Measurements from ENCODE around the gene CABLES1.

The CABLES1 gene

DNA sequence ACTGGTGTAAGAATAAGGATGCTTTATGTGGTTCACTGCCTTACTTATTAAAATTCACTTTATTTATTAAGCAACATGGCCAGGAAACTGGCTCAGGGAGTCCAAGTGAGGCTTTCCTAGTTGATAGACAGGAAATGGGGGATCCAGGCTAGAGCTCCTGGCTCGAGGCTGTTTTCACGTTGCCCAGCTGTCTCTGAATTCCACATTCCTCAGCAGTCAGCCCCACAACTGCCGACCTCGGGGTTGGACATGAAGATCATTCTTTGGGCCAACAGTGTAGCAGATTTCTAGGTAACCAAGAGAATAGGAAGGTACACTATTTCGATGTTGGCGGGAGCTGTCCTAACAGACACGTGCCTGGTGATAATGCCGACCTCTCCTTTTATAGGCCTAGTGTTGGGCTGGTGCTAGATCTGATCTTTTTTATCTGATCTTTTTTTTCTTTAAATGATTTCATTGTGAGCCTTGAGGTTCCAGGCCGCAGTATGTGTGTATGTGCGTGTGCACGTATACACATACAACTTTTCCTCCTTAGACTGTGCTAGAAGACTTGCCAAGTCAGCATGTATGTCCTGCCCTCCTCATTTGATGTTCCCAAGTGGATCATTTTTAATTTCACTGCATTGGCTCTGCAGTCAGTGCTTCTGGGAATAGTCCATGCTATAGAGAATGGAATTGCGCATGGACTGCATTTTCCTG lies 103.5 kb downstream of the CABLES1 start:
- Histone ChIP-seq H2BK15ac (ENCODE audit: low read length) (no peak overlapping the region), H3K4ac (ENCODE audit: low read length) (no peak overlapping the region), H4K91ac (ENCODE audit: low read depth, low read length, poor library complexity) (no peak overlapping the region), H3K4me3 (ENCODE audit: low read length in 2 of 2) (no peak overlapping the region), H2BK5ac (ENCODE audit: low read length) (no peak overlapping the region), H3K27me3 (ENCODE audit: control insufficient read depth in 3 of 3, insufficient read depth in 3 of 3, low read depth in 1 of 3, low read length in 3 of 3) (no peaks in the 10 kb centered on the region), H3K36me3 (replicated peaks in 1 of 2; ENCODE audit: control insufficient read depth in 2 of 2, insufficient read depth in 2 of 2, low read length in 2 of 2) (peaks cover 2 to 7% of the 10 kb centered on the region in 2 donors), H4K8ac (ENCODE audit: low read depth, low read length) (no peak overlapping the region), H3K4me1 (ENCODE audit: control insufficient read depth in 2 of 2, insufficient read depth in 1 of 2, low read depth in 1 of 2, low read length in 2 of 2) (peaks cover 0 to 6% of the 10 kb centered on the region in 2 donors), H3K9ac (ENCODE audit: low read depth, low read length, poor library complexity) (no peak overlapping the region), H3K4me2 (ENCODE audit: insufficient read depth, low read length, poor library complexity, severe bottlenecking) (no peak overlapping the region), H3K9me3 (replicated peaks in 1 of 2; ENCODE audit: control insufficient read depth in 2 of 2, insufficient read depth in 1 of 2, low read depth in 1 of 2, low read length in 2 of 2) (no peaks in the 10 kb centered on the region), H3K18ac (ENCODE audit: low read length) (no peak overlapping the region), H3K14ac (ENCODE audit: low read length) (no peak overlapping the region), H2BK120ac (ENCODE audit: low read depth, low read length) (no peak overlapping the region), H3K27ac (replicated peaks; ENCODE audit: low read length) (no peak overlapping the region), H3K23ac (ENCODE audit: low read depth, low read length, poor library complexity) (no peak overlapping the region), H2AK5ac (ENCODE audit: low read depth, low read length) (no peak overlapping the region), H3K79me1 (ENCODE audit: low read depth, low read length) (no peaks in the 10 kb centered on the region), H2BK12ac (ENCODE audit: low read length) (no peak overlapping the region), H2AFZ (ENCODE audit: low read length) (no peak overlapping the region)
- WGBS, 2 donors (ENCODE audit: extremely low coverage in 2 of 2, insufficient read length in 2 of 2, insufficient replicate concordance in 1 of 2): no CpG with 5 or more reads among the region's 12 CpGs
- no peak for DNase-seq (ENCODE audit: low spot score)

DNA sequence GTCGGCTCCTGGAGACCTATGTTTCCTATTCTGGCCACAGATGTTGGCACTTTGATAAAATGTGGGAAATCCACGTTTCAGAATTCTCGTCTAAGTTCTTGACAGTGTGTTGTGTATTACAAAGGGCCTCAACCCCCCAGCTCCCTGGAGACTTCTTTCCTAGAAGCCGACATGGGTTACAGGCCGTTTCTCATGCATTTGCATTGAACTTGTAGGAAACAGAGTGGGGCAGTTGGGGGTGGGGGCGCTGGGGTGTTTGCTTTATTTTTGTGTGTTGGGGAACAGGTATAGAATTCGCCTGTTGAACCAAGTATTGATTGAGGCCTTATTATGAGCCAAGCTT lies 104.0 kb downstream of the CABLES1 start:
- H2BK5ac ChIP-seq (ENCODE audit: low read length): no peak overlapping the region
- H4K91ac ChIP-seq (ENCODE audit: low read depth, low read length, poor library complexity): no peak overlapping the region
- no peak overlapping the region for H3K4ac ChIP-seq (ENCODE audit: low read length)
- H3K4me2 ChIP-seq (ENCODE audit: insufficient read depth, low read length, poor library complexity, severe bottlenecking): no peak overlapping the region
- H2BK12ac ChIP-seq (ENCODE audit: low read length): no peak overlapping the region
- H3K9me3 ChIP-seq (replicated peaks in 1 of 2; ENCODE audit: control insufficient read depth in 2 of 2, insufficient read depth in 1 of 2, low read depth in 1 of 2, low read length in 2 of 2): no peaks in the 10 kb centered on the region
- H3K4me1 ChIP-seq (ENCODE audit: control insufficient read depth in 2 of 2, insufficient read depth in 1 of 2, low read depth in 1 of 2, low read length in 2 of 2): peaks cover 0 to 6% of the 10 kb centered on the region in 2 donors
- no peak overlapping the region for H2BK15ac ChIP-seq (ENCODE audit: low read length)
- no peak overlapping the region for H3K27ac ChIP-seq (replicated peaks; ENCODE audit: low read length)
- H3K23ac ChIP-seq (ENCODE audit: low read depth, low read length, poor library complexity): no peak overlapping the region
- no peak for DNase-seq (ENCODE audit: low spot score)
- WGBS, 2 donors (ENCODE audit: extremely low coverage in 2 of 2, insufficient read length in 2 of 2, insufficient replicate concordance in 1 of 2): no CpG with 5 or more reads among the region's 7 CpGs
- no peak overlapping the region for H2AFZ ChIP-seq (ENCODE audit: low read length)
- no peak overlapping the region for H2BK120ac ChIP-seq (ENCODE audit: low read depth, low read length)
- H2AK5ac ChIP-seq (ENCODE audit: low read depth, low read length): no peak overlapping the region
- no peak overlapping the region for H4K8ac ChIP-seq (ENCODE audit: low read depth, low read length)
- peaks cover 4 to 7% of the 10 kb centered on the region in 2 donors for H3K36me3 ChIP-seq (replicated peaks in 1 of 2; ENCODE audit: control insufficient read depth in 2 of 2, insufficient read depth in 2 of 2, low read length in 2 of 2)
- H3K27me3 ChIP-seq (ENCODE audit: control insufficient read depth in 3 of 3, insufficient read depth in 3 of 3, low read depth in 1 of 3, low read length in 3 of 3): no peaks in the 10 kb centered on the region
- H3K4me3 ChIP-seq (ENCODE audit: low read length in 2 of 2): no peak overlapping the region
- H3K9ac ChIP-seq (ENCODE audit: low read depth, low read length, poor library complexity): no peak overlapping the region
- H3K18ac ChIP-seq (ENCODE audit: low read length): no peak overlapping the region
- H3K79me1 ChIP-seq (ENCODE audit: low read depth, low read length): no peaks in the 10 kb centered on the region
- H3K14ac ChIP-seq (ENCODE audit: low read length): no peak overlapping the region

GRCh38 chr18:23239885-23240608 lies 104.8 kb downstream of the CABLES1 start:
- Histone ChIP-seq H2BK12ac (ENCODE audit: low read length) (no peak overlapping the region), H3K4ac (ENCODE audit: low read length) (no peak overlapping the region), H3K36me3 (replicated peaks in 1 of 2; ENCODE audit: control insufficient read depth in 2 of 2, insufficient read depth in 2 of 2, low read length in 2 of 2) (peaks cover 4 to 7% of the 10 kb centered on the region in 2 donors), H3K27me3 (ENCODE audit: control insufficient read depth in 3 of 3, insufficient read depth in 3 of 3, low read depth in 1 of 3, low read length in 3 of 3) (no peaks in the 10 kb centered on the region), H2BK120ac (ENCODE audit: low read depth, low read length) (no peak overlapping the region), H3K9ac (ENCODE audit: low read depth, low read length, poor library complexity) (no peak overlapping the region), H3K14ac (ENCODE audit: low read length) (no peak overlapping the region), H2AK5ac (ENCODE audit: low read depth, low read length) (no peak overlapping the region), H2AFZ (ENCODE audit: low read length) (no peak overlapping the region), H3K9me3 (replicated peaks in 1 of 2; ENCODE audit: control insufficient read depth in 2 of 2, insufficient read depth in 1 of 2, low read depth in 1 of 2, low read length in 2 of 2) (no peaks in the 10 kb centered on the region), H4K8ac (ENCODE audit: low read depth, low read length) (no peak overlapping the region), H3K79me1 (ENCODE audit: low read depth, low read length) (no peaks in the 10 kb centered on the region), H3K4me1 (ENCODE audit: control insufficient read depth in 2 of 2, insufficient read depth in 1 of 2, low read depth in 1 of 2, low read length in 2 of 2) (peaks cover 0 to 3% of the 10 kb centered on the region in 2 donors), H2BK5ac (ENCODE audit: low read length) (no peak overlapping the region), H4K91ac (ENCODE audit: low read depth, low read length, poor library complexity) (no peak overlapping the region), H3K27ac (replicated peaks; ENCODE audit: low read length) (no peak overlapping the region), H3K4me2 (ENCODE audit: insufficient read depth, low read length, poor library complexity, severe bottlenecking) (no peak overlapping the region), H3K18ac (ENCODE audit: low read length) (peak overlapping the region; percentile 0), H3K4me3 (ENCODE audit: low read length in 2 of 2) (no peak overlapping the region), H3K23ac (ENCODE audit: low read depth, low read length, poor library complexity) (no peak overlapping the region), H2BK15ac (ENCODE audit: low read length) (no peak overlapping the region)
- no CpG with 5 or more reads among the region's 10 CpGs for WGBS, 2 donors (ENCODE audit: extremely low coverage in 2 of 2, insufficient read length in 2 of 2, insufficient replicate concordance in 1 of 2)
- DNase-seq (ENCODE audit: low spot score): no peak

DNA sequence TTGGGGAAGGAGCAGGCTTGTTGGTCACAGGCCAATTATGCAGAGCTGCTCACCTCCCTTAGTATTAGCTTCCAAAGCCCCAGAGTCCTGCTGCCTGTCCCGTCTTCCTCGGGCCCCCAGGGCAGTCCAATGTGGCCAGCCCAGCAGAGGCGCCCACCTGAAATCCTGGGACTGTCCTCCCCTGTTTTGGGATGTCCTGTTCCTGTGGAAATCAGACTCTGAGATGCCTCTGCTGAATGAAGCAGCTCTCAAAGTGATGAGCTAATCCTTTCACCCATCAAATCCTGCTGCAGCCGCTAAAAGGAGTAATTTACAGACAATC lies 105.3 kb downstream of the CABLES1 start:
- H2BK12ac ChIP-seq (ENCODE audit: low read length): no peak overlapping the region
- H3K27me3 ChIP-seq (ENCODE audit: control insufficient read depth in 3 of 3, insufficient read depth in 3 of 3, low read depth in 1 of 3, low read length in 3 of 3): no peaks in the 10 kb centered on the region
- no peak overlapping the region for H2BK15ac ChIP-seq (ENCODE audit: low read length)
- H3K4me3 ChIP-seq (ENCODE audit: low read length in 2 of 2): no peak overlapping the region
- H3K18ac ChIP-seq (ENCODE audit: low read length): no peak overlapping the region
- no peak overlapping the region for H2BK5ac ChIP-seq (ENCODE audit: low read length)
- WGBS, 2 donors (ENCODE audit: extremely low coverage in 2 of 2, insufficient read length in 2 of 2, insufficient replicate concordance in 1 of 2): no CpG with 5 or more reads among the region's 4 CpGs
- H3K23ac ChIP-seq (ENCODE audit: low read depth, low read length, poor library complexity): no peak overlapping the region
- no peak overlapping the region for H4K91ac ChIP-seq (ENCODE audit: low read depth, low read length, poor library complexity)
- no peak overlapping the region for H3K4me2 ChIP-seq (ENCODE audit: insufficient read depth, low read length, poor library complexity, severe bottlenecking)
- H2AK5ac ChIP-seq (ENCODE audit: low read depth, low read length): no peak overlapping the region
- no peak overlapping the region for H3K27ac ChIP-seq (replicated peaks; ENCODE audit: low read length)
- no peaks in the 10 kb centered on the region for H3K79me1 ChIP-seq (ENCODE audit: low read depth, low read length)
- H3K9me3 ChIP-seq (replicated peaks in 1 of 2; ENCODE audit: control insufficient read depth in 2 of 2, insufficient read depth in 1 of 2, low read depth in 1 of 2, low read length in 2 of 2): no peaks in the 10 kb centered on the region
- H3K36me3 ChIP-seq (replicated peaks in 1 of 2; ENCODE audit: control insufficient read depth in 2 of 2, insufficient read depth in 2 of 2, low read length in 2 of 2): peaks cover 4 to 7% of the 10 kb centered on the region in 2 donors
- H3K4me1 ChIP-seq (ENCODE audit: control insufficient read depth in 2 of 2, insufficient read depth in 1 of 2, low read depth in 1 of 2, low read length in 2 of 2): peaks cover 0 to 3% of the 10 kb centered on the region in 2 donors
- DNase-seq (ENCODE audit: low spot score): no peak
- no peak overlapping the region for H3K9ac ChIP-seq (ENCODE audit: low read depth, low read length, poor library complexity)
- H3K4ac ChIP-seq (ENCODE audit: low read length): no peak overlapping the region
- H2BK120ac ChIP-seq (ENCODE audit: low read depth, low read length): no peak overlapping the region
- H3K14ac ChIP-seq (ENCODE audit: low read length): no peak overlapping the region
- H4K8ac ChIP-seq (ENCODE audit: low read depth, low read length): no peak overlapping the region
- H2AFZ ChIP-seq (ENCODE audit: low read length): no peak overlapping the region

Data from neuronal stem cell (in vitro differentiated cells).